Measurements from ENCODE around the gene ETV1. TPM values are rescaled to one million over a fixed set of nuclear protein-coding genes. Genes with fewer than 3 reads are reported as not detected.

The ETV1 gene
- total RNA-seq, 1 experiment from 2014 or later = 0.52 TPM

GRCh38 chr7:13948019-13948801, 41.3 kb downstream of the ETV1 start:
- H3K27ac Mint-ChIP-seq (ENCODE audit: unreplicated experiment) = no peak overlapping the region
- no peak overlapping the region for H3K4me3 Mint-ChIP-seq (ENCODE audit: unreplicated experiment)

DNA sequence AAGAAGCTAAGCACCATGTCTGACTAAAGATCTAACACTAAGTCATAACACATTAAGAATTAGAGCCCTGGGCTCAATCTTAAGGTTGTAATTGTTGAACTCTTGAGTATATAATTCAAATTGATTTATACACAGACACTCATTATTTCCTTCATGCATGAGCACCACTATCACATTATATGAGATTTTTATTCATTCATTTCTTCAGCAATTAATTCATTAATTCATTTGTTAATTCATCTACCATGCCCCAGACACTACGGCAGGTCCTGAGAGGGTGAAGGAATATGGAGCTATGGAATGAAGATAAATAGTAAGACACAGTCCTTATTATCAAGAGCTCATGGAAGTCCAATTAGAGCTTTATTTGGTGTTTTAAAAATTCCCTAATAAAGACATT, 41.9 kb downstream of the ETV1 start:
- Mint-ChIP-seq H3K9me3 (ENCODE audit: unreplicated experiment) (no peaks in the 10 kb centered on the region), H3K27ac (ENCODE audit: unreplicated experiment) (no peak overlapping the region), H3K4me1 (ENCODE audit: low read depth, unreplicated experiment) (no peaks in the 10 kb centered on the region), H3K4me3 (ENCODE audit: unreplicated experiment) (no peak overlapping the region), H3K27me3 (ENCODE audit: insufficient read depth, unreplicated experiment) (no peaks in the 10 kb centered on the region), H3K36me3 (ENCODE audit: insufficient read depth, unreplicated experiment) (no peaks in the 10 kb centered on the region)
- no peak for DNase-seq
- H3K4me3 ChIP-seq (ENCODE audit: low read depth, low read length) = no peak overlapping the region
- TF ChIP-seq, protein P1, sequence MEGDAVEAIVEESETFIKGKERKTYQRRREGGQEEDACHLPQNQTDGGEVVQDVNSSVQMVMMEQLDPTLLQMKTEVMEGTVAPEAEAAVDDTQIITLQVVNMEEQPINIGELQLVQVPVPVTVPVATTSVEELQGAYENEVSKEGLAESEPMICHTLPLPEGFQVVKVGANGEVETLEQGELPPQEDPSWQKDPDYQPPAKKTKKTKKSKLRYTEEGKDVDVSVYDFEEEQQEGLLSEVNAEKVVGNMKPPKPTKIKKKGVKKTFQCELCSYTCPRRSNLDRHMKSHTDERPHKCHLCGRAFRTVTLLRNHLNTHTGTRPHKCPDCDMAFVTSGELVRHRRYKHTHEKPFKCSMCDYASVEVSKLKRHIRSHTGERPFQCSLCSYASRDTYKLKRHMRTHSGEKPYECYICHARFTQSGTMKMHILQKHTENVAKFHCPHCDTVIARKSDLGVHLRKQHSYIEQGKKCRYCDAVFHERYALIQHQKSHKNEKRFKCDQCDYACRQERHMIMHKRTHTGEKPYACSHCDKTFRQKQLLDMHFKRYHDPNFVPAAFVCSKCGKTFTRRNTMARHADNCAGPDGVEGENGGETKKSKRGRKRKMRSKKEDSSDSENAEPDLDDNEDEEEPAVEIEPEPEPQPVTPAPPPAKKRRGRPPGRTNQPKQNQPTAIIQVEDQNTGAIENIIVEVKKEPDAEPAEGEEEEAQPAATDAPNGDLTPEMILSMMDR (IDR thresholded peaks at IDR 0.05; ENCODE audit: insufficient read depth in 1 of 2, low read depth in 1 of 2, low read length in 1 of 2, severe bottlenecking in 1 of 2, unreplicated experiment in 1 of 2) = no peak
- H3K27me3 ChIP-seq (replicated peaks; ENCODE audit: control insufficient read depth, insufficient read depth, low read length) = no peaks in the 10 kb centered on the region
- no peaks in the 10 kb centered on the region for H3K36me3 ChIP-seq (ENCODE audit: control insufficient read depth, insufficient read depth, low read length)
- intact Hi-C loops (cut with micrococcal nuclease; ENCODE audit: unreplicated experiment) = no loop called here
- no TSS peak for BruUV-seq (replicated peaks)
- POLR2A ChIA-PET = no interaction called here
- H3K4me1 ChIP-seq = peaks cover 8% of the 10 kb centered on the region
- H3K9me3 ChIP-seq = no peaks in the 10 kb centered on the region
- CTCF ChIA-PET = interaction anchor here (0.7 kb wide), 1 partner anchor 401 kb away, joined by 3 read pairs; no protein-coding TSS in a partner anchor

More at GRCh38 chr7:13948019-13948801, 41.3 kb downstream of the ETV1 start:
- no peaks in the 10 kb centered on the region for H3K27me3 ChIP-seq (replicated peaks; ENCODE audit: control insufficient read depth, insufficient read depth, low read length)
- BruUV-seq (replicated peaks) = no TSS peak
- no peaks in the 10 kb centered on the region for H3K9me3 ChIP-seq
- Mint-ChIP-seq H3K27me3 (ENCODE audit: insufficient read depth, unreplicated experiment) (no peaks in the 10 kb centered on the region), H3K9me3 (ENCODE audit: unreplicated experiment) (no peaks in the 10 kb centered on the region), H3K4me1 (ENCODE audit: low read depth, unreplicated experiment) (no peaks in the 10 kb centered on the region), H3K36me3 (ENCODE audit: insufficient read depth, unreplicated experiment) (no peaks in the 10 kb centered on the region)
- peaks cover 8% of the 10 kb centered on the region for H3K4me1 ChIP-seq
- CTCF ChIA-PET = no interaction called here
- TF ChIP-seq, protein P1 (IDR thresholded peaks at IDR 0.05; ENCODE audit: insufficient read depth in 1 of 2, low read depth in 1 of 2, low read length in 1 of 2, severe bottlenecking in 1 of 2, unreplicated experiment in 1 of 2) = no peak
- DNase-seq = no peak
- H3K4me3 ChIP-seq (ENCODE audit: low read depth, low read length) = no peak overlapping the region
- intact Hi-C loops (cut with micrococcal nuclease; ENCODE audit: unreplicated experiment) = no loop called here
- no peaks in the 10 kb centered on the region for H3K36me3 ChIP-seq (ENCODE audit: control insufficient read depth, insufficient read depth, low read length)
- POLR2A ChIA-PET = no interaction called here

- Histone ChIP-seq H3K9me3 (no peaks in the 10 kb centered on the region), H3K36me3 (ENCODE audit: control insufficient read depth, insufficient read depth, low read length) (no peaks in the 10 kb centered on the region), H3K4me1 (peaks cover 8% of the 10 kb centered on the region), H3K4me3 (ENCODE audit: low read depth, low read length) (no peak overlapping the region), H3K27me3 (replicated peaks; ENCODE audit: control insufficient read depth, insufficient read depth, low read length) (no peaks in the 10 kb centered on the region)
- Mint-ChIP-seq H3K36me3 (ENCODE audit: insufficient read depth, unreplicated experiment) (no peaks in the 10 kb centered on the region), H3K27me3 (ENCODE audit: insufficient read depth, unreplicated experiment) (no peaks in the 10 kb centered on the region), H3K9me3 (ENCODE audit: unreplicated experiment) (no peaks in the 10 kb centered on the region), H3K4me1 (ENCODE audit: low read depth, unreplicated experiment) (no peaks in the 10 kb centered on the region), H3K4me3 (ENCODE audit: unreplicated experiment) (no peak overlapping the region), H3K27ac (ENCODE audit: unreplicated experiment) (no peak overlapping the region)
- BruUV-seq (replicated peaks) = no TSS peak
- intact Hi-C loops (cut with micrococcal nuclease; ENCODE audit: unreplicated experiment) = no loop called here
- no peak for DNase-seq
- POLR2A ChIA-PET = no interaction called here
- CTCF ChIA-PET = no interaction called here
- TF ChIP-seq, protein P1 (IDR thresholded peaks at IDR 0.05; ENCODE audit: insufficient read depth in 1 of 2, low read depth in 1 of 2, low read length in 1 of 2, severe bottlenecking in 1 of 2, unreplicated experiment in 1 of 2) = no peak
Observed at GRCh38 chr7:13946181-13946580, 43.3 kb downstream of the ETV1 start.

Data from Caco-2 (cell line).